ENCODE data around the gene ZNF597.
A peak's percentile ranks its signal among the peaks of the same experiment; 100 is the strongest.

Gene ZNF597

GRCh38 chr16:3486506-3487215 is 43.4 kb upstream of the ZNF597 start:
- Histone ChIP-seq H3K36me3 (ENCODE audit: control insufficient read depth in 4 of 4, insufficient read depth in 4 of 4, low read length in 3 of 4) (peaks cover 10 to 62% (median 49%) of the 10 kb centered on the region in 4 experiments), H3K4me3 (ENCODE audit: control insufficient read depth in 1 of 7, extremely low read depth in 1 of 7, insufficient read depth in 4 of 7, low read depth in 2 of 7, low read length in 6 of 7) (no peak overlapping the region), H3K4me1 (ENCODE audit: control extremely low read depth in 1 of 4, control insufficient read depth in 4 of 4, insufficient read depth in 4 of 4, low read length in 3 of 4) (peaks cover 0 to 6% (median 0%) of the 10 kb centered on the region in 4 experiments), H3K27me3 (replicated peaks in 2 of 5; ENCODE audit: control insufficient read depth in 4 of 5, insufficient read depth in 5 of 5, low read length in 4 of 5) (no peaks in the 10 kb centered on the region), H3K27ac (ENCODE audit: insufficient read depth in 1 of 2, low read depth in 1 of 2, low read length in 2 of 2, poor library complexity in 1 of 2, severe bottlenecking in 2 of 2) (no peak overlapping the region), H3K9me3 (ENCODE audit: control extremely low read depth in 1 of 5, control insufficient read depth in 4 of 5, insufficient read depth in 2 of 5, low read depth in 1 of 5, low read length in 4 of 5) (no peaks in the 10 kb centered on the region)
- no peak for DNase-seq
- ChIA-PET POLR2A (no interaction called here), CTCF (interaction anchor here (1.0 to 1.4 kb wide), 3 partner anchors 9 to 25 kb away, joined by 3 to 4 read pairs (median 3); no protein-coding TSS in a partner anchor)
- 97% methylated on average over 24 of the region's 24 CpGs for WGBS (ENCODE audit: insufficient coverage)

- WGBS (ENCODE audit: insufficient coverage) = 96% methylated on average over 17 of the region's 20 CpGs
- H3K4me1 ChIP-seq (ENCODE audit: control extremely low read depth in 1 of 4, control insufficient read depth in 4 of 4, insufficient read depth in 4 of 4, low read length in 3 of 4) = no peaks in the 10 kb centered on the region
- CTCF ChIA-PET = interaction anchor here (0.9 to 1.4 kb wide), 4 partner anchors 8 to 35 kb away, joined by 3 to 4 read pairs (median 3); no protein-coding TSS in a partner anchor
- H3K9me3 ChIP-seq (ENCODE audit: control extremely low read depth in 1 of 5, control insufficient read depth in 4 of 5, insufficient read depth in 2 of 5, low read depth in 1 of 5, low read length in 4 of 5) = no peaks in the 10 kb centered on the region
- no peak overlapping the region for H3K4me3 ChIP-seq (ENCODE audit: control insufficient read depth in 1 of 7, extremely low read depth in 1 of 7, insufficient read depth in 4 of 7, low read depth in 2 of 7, low read length in 6 of 7)
- POLR2A ChIA-PET = interaction anchor here (1.1 kb wide), 1 partner anchor 219 kb away, joined by 5 read pairs; no protein-coding TSS in a partner anchor
- DNase-seq = peak in 1 of 3 donors; percentile 27
- H3K27ac ChIP-seq (ENCODE audit: insufficient read depth in 1 of 2, low read depth in 1 of 2, low read length in 2 of 2, poor library complexity in 1 of 2, severe bottlenecking in 2 of 2) = no peak overlapping the region
- H3K36me3 ChIP-seq (ENCODE audit: control insufficient read depth in 4 of 4, insufficient read depth in 4 of 4, low read length in 3 of 4) = peaks cover 10 to 69% (median 53%) of the 10 kb centered on the region in 4 experiments
- H3K27me3 ChIP-seq (replicated peaks in 2 of 5; ENCODE audit: control insufficient read depth in 4 of 5, insufficient read depth in 5 of 5, low read length in 4 of 5) = no peaks in the 10 kb centered on the region
Observed at GRCh38 chr16:3485821-3486505, 42.7 kb upstream of the ZNF597 start.

GRCh38 chr16:3485097-3485745 is 41.9 kb upstream of the ZNF597 start:
- Histone ChIP-seq H3K36me3 (ENCODE audit: control insufficient read depth in 4 of 4, insufficient read depth in 4 of 4, low read length in 3 of 4) (peaks cover 10 to 70% (median 53%) of the 10 kb centered on the region in 4 experiments), H3K27me3 (replicated peaks in 2 of 5; ENCODE audit: control insufficient read depth in 4 of 5, insufficient read depth in 5 of 5, low read length in 4 of 5) (no peaks in the 10 kb centered on the region), H3K4me1 (ENCODE audit: control extremely low read depth in 1 of 4, control insufficient read depth in 4 of 4, insufficient read depth in 4 of 4, low read length in 3 of 4) (no peaks in the 10 kb centered on the region), H3K27ac (ENCODE audit: insufficient read depth in 1 of 2, low read depth in 1 of 2, low read length in 2 of 2, poor library complexity in 1 of 2, severe bottlenecking in 2 of 2) (no peak overlapping the region), H3K9me3 (ENCODE audit: control extremely low read depth in 1 of 5, control insufficient read depth in 4 of 5, insufficient read depth in 2 of 5, low read depth in 1 of 5, low read length in 4 of 5) (no peaks in the 10 kb centered on the region), H3K4me3 (ENCODE audit: control insufficient read depth in 1 of 7, extremely low read depth in 1 of 7, insufficient read depth in 4 of 7, low read depth in 2 of 7, low read length in 6 of 7) (no peak overlapping the region)
- 94% methylated on average over 13 of the region's 15 CpGs for WGBS (ENCODE audit: insufficient coverage)
- no peak for DNase-seq
- ChIA-PET CTCF (interaction anchor here (0.9 to 1.4 kb wide), 3 partner anchors 14 to 36 kb away, joined by 3 to 4 read pairs (median 3); no protein-coding TSS in a partner anchor), POLR2A (interaction anchor here (1.1 kb wide), 1 partner anchor 218 kb away, joined by 5 read pairs; no protein-coding TSS in a partner anchor)

- ChIA-PET CTCF (no interaction called here), POLR2A (no interaction called here)
- H3K27ac ChIP-seq (ENCODE audit: insufficient read depth in 1 of 2, low read depth in 1 of 2, low read length in 2 of 2, poor library complexity in 1 of 2, severe bottlenecking in 2 of 2) = no peak overlapping the region
- no peaks in the 10 kb centered on the region for H3K27me3 ChIP-seq (replicated peaks in 2 of 5; ENCODE audit: control insufficient read depth in 4 of 5, insufficient read depth in 5 of 5, low read length in 4 of 5)
- no peak overlapping the region for H3K4me3 ChIP-seq (ENCODE audit: control insufficient read depth in 1 of 7, extremely low read depth in 1 of 7, insufficient read depth in 4 of 7, low read depth in 2 of 7, low read length in 6 of 7)
- H3K9me3 ChIP-seq (ENCODE audit: control extremely low read depth in 1 of 5, control insufficient read depth in 4 of 5, insufficient read depth in 2 of 5, low read depth in 1 of 5, low read length in 4 of 5) = no peaks in the 10 kb centered on the region
- peaks cover 10 to 76% (median 58%) of the 10 kb centered on the region in 4 experiments for H3K36me3 ChIP-seq (ENCODE audit: control insufficient read depth in 4 of 4, insufficient read depth in 4 of 4, low read length in 3 of 4)
- no peak for DNase-seq
- WGBS (ENCODE audit: insufficient coverage) = 95% methylated on average over 30 of the region's 30 CpGs
- no peaks in the 10 kb centered on the region for H3K4me1 ChIP-seq (ENCODE audit: control extremely low read depth in 1 of 4, control insufficient read depth in 4 of 4, insufficient read depth in 4 of 4, low read length in 3 of 4)
Observed at GRCh38 chr16:3484318-3485096, 41.2 kb upstream of the ZNF597 start.

GRCh38 chr16:3482659-3483241 is 39.4 kb upstream of the ZNF597 start:
- peaks cover 10 to 82% (median 63%) of the 10 kb centered on the region in 4 experiments for H3K36me3 ChIP-seq (ENCODE audit: control insufficient read depth in 4 of 4, insufficient read depth in 4 of 4, low read length in 3 of 4)
- ChIA-PET CTCF (no interaction called here), POLR2A (no interaction called here)
- no peak overlapping the region for H3K27ac ChIP-seq (ENCODE audit: insufficient read depth in 1 of 2, low read depth in 1 of 2, low read length in 2 of 2, poor library complexity in 1 of 2, severe bottlenecking in 2 of 2)
- WGBS (ENCODE audit: insufficient coverage) = 99% methylated on average over 18 of the region's 18 CpGs
- no peaks in the 10 kb centered on the region for H3K27me3 ChIP-seq (replicated peaks in 2 of 5; ENCODE audit: control insufficient read depth in 4 of 5, insufficient read depth in 5 of 5, low read length in 4 of 5)
- no peaks in the 10 kb centered on the region for H3K9me3 ChIP-seq (ENCODE audit: control extremely low read depth in 1 of 5, control insufficient read depth in 4 of 5, insufficient read depth in 2 of 5, low read depth in 1 of 5, low read length in 4 of 5)
- no peak overlapping the region for H3K4me3 ChIP-seq (ENCODE audit: control insufficient read depth in 1 of 7, extremely low read depth in 1 of 7, insufficient read depth in 4 of 7, low read depth in 2 of 7, low read length in 6 of 7)
- H3K4me1 ChIP-seq (ENCODE audit: control extremely low read depth in 1 of 4, control insufficient read depth in 4 of 4, insufficient read depth in 4 of 4, low read length in 3 of 4) = no peaks in the 10 kb centered on the region
- no peak for DNase-seq

GRCh38 chr16:3481696-3482658 is 38.7 kb upstream of the ZNF597 start:
- no peak for DNase-seq
- H3K4me1 ChIP-seq (ENCODE audit: control extremely low read depth in 1 of 4, control insufficient read depth in 4 of 4, insufficient read depth in 4 of 4, low read length in 3 of 4) = no peaks in the 10 kb centered on the region
- 97% methylated on average over 25 of the region's 32 CpGs for WGBS (ENCODE audit: insufficient coverage)
- H3K4me3 ChIP-seq (ENCODE audit: control insufficient read depth in 1 of 7, extremely low read depth in 1 of 7, insufficient read depth in 4 of 7, low read depth in 2 of 7, low read length in 6 of 7) = no peak overlapping the region
- H3K27ac ChIP-seq (ENCODE audit: insufficient read depth in 1 of 2, low read depth in 1 of 2, low read length in 2 of 2, poor library complexity in 1 of 2, severe bottlenecking in 2 of 2) = no peak overlapping the region
- POLR2A ChIA-PET = no interaction called here
- no peaks in the 10 kb centered on the region for H3K9me3 ChIP-seq (ENCODE audit: control extremely low read depth in 1 of 5, control insufficient read depth in 4 of 5, insufficient read depth in 2 of 5, low read depth in 1 of 5, low read length in 4 of 5)
- CTCF ChIA-PET = no interaction called here
- H3K27me3 ChIP-seq (replicated peaks in 2 of 5; ENCODE audit: control insufficient read depth in 4 of 5, insufficient read depth in 5 of 5, low read length in 4 of 5) = no peaks in the 10 kb centered on the region
- peaks cover 10 to 77% (median 58%) of the 10 kb centered on the region in 4 experiments for H3K36me3 ChIP-seq (ENCODE audit: control insufficient read depth in 4 of 4, insufficient read depth in 4 of 4, low read length in 3 of 4)
